Upper lobe of left lung (tissue), 6 donors: ENCODE results near the gene SIK3. TPM values are rescaled to one million over a fixed set of nuclear protein-coding genes. Genes with fewer than 3 reads are reported as not detected.

ENCODE experiments used
- ATAC-seq, 2 donors: fragments of 200-7000 bp; cut with Tn5 transposase; one replicate each; pipeline ENCODE4 v1.9.1; 2022; ENCODE audit warnings: mild to moderate bottlenecking in 2 of 2, moderate library complexity in 2 of 2; ENCODE audit not compliant: low FRiP score in 2 of 2
- DNase-seq, 2 donors: peaks; one replicate each; pipeline ENCODE4 v3.0.0-alpha.2; 2019 to 2020
- H3K27ac ChIP-seq, 4 donors: fragments of 200-600 bp; sonication (generic); one replicate each; pipeline ENCODE4 v1.5.1; 2016 to 2019
- H3K27me3 ChIP-seq, 4 donors: fragments of 200-600 bp; sonication (generic); one replicate each; pipeline ENCODE4 v1.5.1; 2017 to 2019
- H3K36me3 ChIP-seq, 4 donors: fragments of 200-600 bp; sonication (generic); one replicate each; pipeline ENCODE4 v1.5.1; 2016 to 2019
- H3K4me1 ChIP-seq, 4 donors: fragments of 200-600 bp; sonication (generic); one replicate each; pipeline ENCODE4 v1.5.1; 2018 to 2019
- H3K4me3 ChIP-seq, 4 donors: fragments of 200-600 bp; sonication (generic); one replicate each; pipeline ENCODE4 v1.5.1; 2017 to 2019; ENCODE audit warnings: mild to moderate bottlenecking in 2 of 4, moderate library complexity in 1 of 4
- H3K9me3 ChIP-seq, 4 donors: fragments of 200-600 bp; sonication (generic); one replicate each; pipeline ENCODE4 v1.5.1; 2018 to 2019
- EP300 ChIP-seq, 4 donors: sonication (generic); formaldehyde crosslinking; IDR thresholded peaks; one replicate each; pipeline ENCODE4 v1.5.1; 2017; ENCODE audit warnings: antibody characterized with exemption in 4 of 4, control low read depth in 2 of 4
- POLR2A ChIP-seq, 4 donors: fragments of 450-650 bp; IDR thresholded peaks; one replicate each; pipeline ENCODE4 v1.5.1; 2016 to 2017; ENCODE audit warnings: antibody characterized with exemption in 4 of 4, mild to moderate bottlenecking in 2 of 4
- POLR2AphosphoS5 ChIP-seq, 2 donors: sonication (generic); formaldehyde crosslinking; IDR thresholded peaks; one replicate each; pipeline ENCODE4 v1.5.1; 2017; ENCODE audit warnings: antibody characterized with exemption in 2 of 2
- WGBS, 2 donors: methylation state at CpG; one replicate each; pipeline ENCODE4 v1.1.5; 2017 to 2018; 5-methylcytosine and 5-hydroxymethylcytosine counted together
- total RNA-seq, 6 donors: library from RNA; depleted of rRNA in 4 of 6; stranded (reverse); fragments of >200 nt in 4 of 6; gene quantifications; one replicate each; pipeline versions ENCODE4 v1.1.0 to v1.2.1, GENCODE V29; 2016 to 2021
- TF ChIP-seq, protein P1 (sequence below), 6 experiments: fragments of 450-650 bp in 4 of 6; fragments of 200-600 bp in 2 of 6; sonication (generic) in 2 of 6; IDR thresholded peaks; one replicate each; pipeline ENCODE4 v1.5.1; 2016 to 2019; ENCODE audit warnings: antibody characterized with exemption in 6 of 6
- donor health status: DM: no; HTN: no; CAD: no; lungs with moderate emphysema.
- donor health status: DM: no; HTN: yes; CAD: no; lungs with severe emphysema.

Gene SIK3
- total RNA-seq, 6 donors from 2014 or later = 26.9 to 115 (median 43.7) TPM

DNA sequence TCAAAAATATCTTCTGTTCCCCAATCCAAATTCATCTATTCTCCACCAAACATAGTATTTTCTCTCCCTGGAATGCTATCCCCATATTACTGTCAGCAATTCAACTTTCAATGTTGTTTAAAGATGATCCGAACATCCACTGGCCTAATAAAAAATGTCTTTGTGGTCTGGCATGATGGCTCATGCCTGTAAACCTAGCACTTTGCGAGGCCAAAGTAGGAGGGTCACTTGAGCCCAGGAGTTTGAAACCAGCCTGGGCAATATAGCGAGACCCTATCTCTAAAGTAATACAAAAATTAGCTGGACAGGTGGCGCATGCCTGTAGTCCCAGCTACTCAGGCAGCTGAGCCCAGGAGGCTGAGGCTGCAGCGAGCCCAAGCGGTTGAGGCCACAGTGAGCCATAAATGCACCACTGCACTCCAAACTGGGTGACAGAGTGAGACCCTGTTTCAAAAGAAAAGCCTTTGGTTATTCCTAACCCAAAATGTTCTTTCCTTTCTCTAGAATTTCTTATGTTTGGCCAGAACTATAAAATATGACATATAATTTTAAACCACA lies 29.8 kb downstream of the SIK3 start:
- Histone ChIP-seq H3K4me3 (no peak overlapping the region), H3K27ac (no peak overlapping the region), H3K4me1 (peaks cover 20 to 34% (median 33%) of the 10 kb centered on the region in 4 donors), H3K9me3 (no peaks in the 10 kb centered on the region), H3K36me3 (no peaks in the 10 kb centered on the region), H3K27me3 (no peaks in the 10 kb centered on the region)
- ATAC-seq (no peak), DNase-seq (peak in 1 of 2 donors; percentile 25)
- WGBS, 2 donors = 94 to 96% methylated on average over 6 of the region's 6 CpGs
- TF ChIP-seq EP300 (IDR thresholded peaks at IDR 0.05) = no peak
- TF ChIP-seq, protein P1, sequence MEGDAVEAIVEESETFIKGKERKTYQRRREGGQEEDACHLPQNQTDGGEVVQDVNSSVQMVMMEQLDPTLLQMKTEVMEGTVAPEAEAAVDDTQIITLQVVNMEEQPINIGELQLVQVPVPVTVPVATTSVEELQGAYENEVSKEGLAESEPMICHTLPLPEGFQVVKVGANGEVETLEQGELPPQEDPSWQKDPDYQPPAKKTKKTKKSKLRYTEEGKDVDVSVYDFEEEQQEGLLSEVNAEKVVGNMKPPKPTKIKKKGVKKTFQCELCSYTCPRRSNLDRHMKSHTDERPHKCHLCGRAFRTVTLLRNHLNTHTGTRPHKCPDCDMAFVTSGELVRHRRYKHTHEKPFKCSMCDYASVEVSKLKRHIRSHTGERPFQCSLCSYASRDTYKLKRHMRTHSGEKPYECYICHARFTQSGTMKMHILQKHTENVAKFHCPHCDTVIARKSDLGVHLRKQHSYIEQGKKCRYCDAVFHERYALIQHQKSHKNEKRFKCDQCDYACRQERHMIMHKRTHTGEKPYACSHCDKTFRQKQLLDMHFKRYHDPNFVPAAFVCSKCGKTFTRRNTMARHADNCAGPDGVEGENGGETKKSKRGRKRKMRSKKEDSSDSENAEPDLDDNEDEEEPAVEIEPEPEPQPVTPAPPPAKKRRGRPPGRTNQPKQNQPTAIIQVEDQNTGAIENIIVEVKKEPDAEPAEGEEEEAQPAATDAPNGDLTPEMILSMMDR (IDR thresholded peaks at IDR 0.05) = no peak
- TF ChIP-seq POLR2AphosphoS5 (IDR thresholded peaks at IDR 0.05) = no peak
- no peak for TF ChIP-seq POLR2A (IDR thresholded peaks at IDR 0.05)

- DNase-seq = no peak
- 96 to 97% methylated on average over 2 of the region's 2 CpGs for WGBS, 2 donors
- Histone ChIP-seq H3K9me3 (no peaks in the 10 kb centered on the region), H3K27me3 (no peaks in the 10 kb centered on the region), H3K4me3 (no peak overlapping the region), H3K4me1 (peaks cover 6 to 21% (median 19%) of the 10 kb centered on the region in 4 donors), H3K27ac (no peak overlapping the region), H3K36me3 (no peaks in the 10 kb centered on the region)
- TF ChIP-seq POLR2AphosphoS5 (IDR thresholded peaks at IDR 0.05) = no peak
- no peak for TF ChIP-seq POLR2A (IDR thresholded peaks at IDR 0.05)
- TF ChIP-seq EP300 (IDR thresholded peaks at IDR 0.05) = no peak
- TF ChIP-seq, protein P1 (IDR thresholded peaks at IDR 0.05) = no peak
- no peak for ATAC-seq
Observed at GRCh38 chr11:117066959-117067358, 31.3 kb downstream of the SIK3 start.

DNA sequence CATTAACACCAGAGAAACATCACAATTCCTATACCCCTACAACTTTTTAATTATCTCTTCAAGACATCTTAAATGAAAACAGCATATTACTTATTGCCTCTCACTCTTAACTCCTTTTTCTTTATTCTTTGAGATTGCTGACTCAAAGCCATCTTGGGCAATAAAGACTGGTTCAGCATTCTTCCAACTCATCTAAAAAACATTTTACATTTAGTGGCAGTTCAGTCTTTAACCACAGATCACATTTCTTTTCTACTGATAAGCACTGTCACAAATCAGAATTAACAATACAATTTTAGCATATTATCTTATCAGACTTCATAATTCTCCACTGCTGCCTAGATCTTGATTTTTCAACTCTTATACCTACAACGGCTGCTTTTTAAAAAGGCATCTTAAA lies 34.0 kb downstream of the SIK3 start:
- TF ChIP-seq POLR2A (IDR thresholded peaks at IDR 0.05) (no peak), EP300 (IDR thresholded peaks at IDR 0.05) (no peak), POLR2AphosphoS5 (IDR thresholded peaks at IDR 0.05) (no peak)
- TF ChIP-seq, protein P1 (IDR thresholded peaks at IDR 0.05) = no peak
- Histone ChIP-seq H3K4me3 (no peak overlapping the region), H3K9me3 (no peaks in the 10 kb centered on the region), H3K27me3 (no peaks in the 10 kb centered on the region), H3K27ac (no peak overlapping the region), H3K36me3 (no peaks in the 10 kb centered on the region), H3K4me1 (peaks cover 3 to 15% (median 8%) of the 10 kb centered on the region in 4 donors)
- no peak for ATAC-seq
- DNase-seq = no peak
- WGBS, 2 donors = 51 to 70% methylated on average over 1 of the region's 1 CpG

- H3K4me1 ChIP-seq = peaks cover 5 to 19% (median 12%) of the 10 kb centered on the region in 4 donors
- ATAC-seq (no peak), DNase-seq (no peak)
- H3K4me3 ChIP-seq = no peak overlapping the region
- no peak overlapping the region for H3K27ac ChIP-seq
- 86 to 93% methylated on average over 2 of the region's 2 CpGs for WGBS, 2 donors
- no peaks in the 10 kb centered on the region for H3K36me3 ChIP-seq
- no peaks in the 10 kb centered on the region for H3K27me3 ChIP-seq
- H3K9me3 ChIP-seq = no peaks in the 10 kb centered on the region
- no peak for TF ChIP-seq POLR2A (IDR thresholded peaks at IDR 0.05)
- no peak for TF ChIP-seq EP300 (IDR thresholded peaks at IDR 0.05)
- no peak for TF ChIP-seq POLR2AphosphoS5 (IDR thresholded peaks at IDR 0.05)
- TF ChIP-seq, protein P1 (IDR thresholded peaks at IDR 0.05) = no peak
Observed at GRCh38 chr11:117062498-117062897, 35.7 kb downstream of the SIK3 start.

- whole genome bisulfite sequencing, 2 donors = 92 to 93% methylated on average over 5 of the region's 5 CpGs
- Histone ChIP-seq H3K27ac (no peak overlapping the region), H3K4me1 (peaks cover 5 to 19% (median 12%) of the 10 kb centered on the region in 4 donors), H3K9me3 (no peaks in the 10 kb centered on the region), H3K36me3 (no peaks in the 10 kb centered on the region), H3K4me3 (no peak overlapping the region), H3K27me3 (no peaks in the 10 kb centered on the region)
- TF ChIP-seq EP300 (IDR thresholded peaks at IDR 0.05) = no peak
- TF ChIP-seq POLR2AphosphoS5 (IDR thresholded peaks at IDR 0.05) = no peak
- TF ChIP-seq, protein P1 (IDR thresholded peaks at IDR 0.05) = no peak
- TF ChIP-seq POLR2A (IDR thresholded peaks at IDR 0.05) = no peak
- ATAC-seq = no peak
- no peak for DNase-seq
Observed at GRCh38 chr11:117061256-117061655, 37.0 kb downstream of the SIK3 start.
